Epithelial cell of esophagus (primary cell): ENCODE measurements around the gene CD9.

Experiments used
- DNase-seq: peaks from one replicate; pipeline ENCODE4 v3.0.0; 2010; ENCODE audit warnings: low read depth
- H3K4me3 ChIP-seq: 2 replicates; pipeline ENCODE4 v1.5.1; 2011; ENCODE audit warnings: mild to moderate bottlenecking, low read length, control low read depth
- CTCF ChIP-seq: IDR thresholded peaks from 2 replicates; pipeline ENCODE4 v1.5.1; 2011; ENCODE audit warnings: low read depth, mild to moderate bottlenecking, low read length, control low read depth, inconsistent platforms; ENCODE audit not compliant: insufficient read depth; ENCODE audit errors: missing control alignments

Gene CD9

GRCh38 chr12:6199531-6200255, 507 bp upstream of the CD9 start:
- DNase-seq = peak; percentile 39
- H3K4me3 ChIP-seq = peak overlapping the region; percentile 41
- TF ChIP-seq CTCF = no peak

GRCh38 chr12:6201213-6201608, 1.0 kb downstream of the CD9 start:
- TF ChIP-seq CTCF = peak; percentile 23
- peak overlapping the region; percentile 98 for H3K4me3 ChIP-seq
- peak; percentile 51 for DNase-seq

- no peak for TF ChIP-seq CTCF
- H3K4me3 ChIP-seq = peak overlapping the region; percentile 98
- DNase-seq = no peak
Measured at GRCh38 chr12:6201826-6202225, 1.6 kb downstream of the CD9 start.

- no peak for DNase-seq
- TF ChIP-seq CTCF = no peak
- peak overlapping the region; percentile 98 for H3K4me3 ChIP-seq
Measured at GRCh38 chr12:6202304-6202703, 2.1 kb downstream of the CD9 start.

GRCh38 chr12:6202846-6203245, 2.6 kb downstream of the CD9 start:
- TF ChIP-seq CTCF = no peak
- no peak for DNase-seq
- peak overlapping the region; percentile 98 for H3K4me3 ChIP-seq

- DNase-seq = no peak
- H3K4me3 ChIP-seq = no peak overlapping the region
- TF ChIP-seq CTCF = no peak
Measured at GRCh38 chr12:6203601-6204000, 3.4 kb downstream of the CD9 start.

- peak; percentile 35 for DNase-seq
- no peak overlapping the region for H3K4me3 ChIP-seq
- TF ChIP-seq CTCF = peak; percentile 11
Measured at GRCh38 chr12:6204533-6205143, 4.4 kb downstream of the CD9 start.
